ENCODE results near the gene ELMOD1.

DNA sequence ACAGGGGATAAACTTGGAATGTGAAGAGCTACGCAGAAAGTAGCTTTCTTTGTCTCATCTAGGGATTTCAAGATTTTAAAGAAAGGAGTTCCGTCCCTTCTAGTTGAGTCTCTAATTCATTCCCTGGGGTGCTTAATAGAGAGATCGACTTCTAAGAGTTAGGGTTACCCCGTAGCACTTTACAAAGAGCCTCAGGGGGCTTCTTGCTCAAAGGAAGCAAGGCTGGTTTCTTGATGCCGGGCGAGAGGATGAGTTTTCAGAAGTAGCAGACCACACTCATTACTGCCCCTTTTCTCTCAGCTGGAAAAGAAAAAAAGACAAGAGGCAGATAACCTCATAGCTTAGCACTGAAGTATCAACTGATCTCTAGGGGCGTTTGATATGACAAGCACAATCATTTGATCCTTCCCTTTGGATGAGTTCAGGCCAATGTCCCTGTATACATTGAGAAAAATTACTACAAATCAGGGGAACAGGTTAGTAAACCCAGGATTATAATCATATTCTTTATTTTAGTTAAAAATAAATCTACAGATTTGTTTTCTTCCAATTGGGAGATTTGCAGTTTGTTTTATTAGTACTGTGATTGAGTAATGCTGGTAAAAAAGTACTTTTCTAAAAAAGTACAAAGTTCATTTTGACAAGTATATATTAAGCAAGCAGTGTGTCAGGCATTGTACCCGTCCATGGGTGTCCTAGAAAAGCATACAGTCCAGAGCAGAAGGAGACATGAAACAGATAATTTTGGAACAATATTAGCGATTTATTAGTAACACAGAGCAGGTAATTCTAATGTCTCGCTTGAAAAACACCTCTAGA, 18.7 kb downstream of the ELMOD1 start:
- TF ChIP-seq POLR2A (IDR thresholded peaks at IDR 0.05; ENCODE audit: low read depth, low read length) (no peak), POLR2AphosphoS5 (IDR thresholded peaks at IDR 0.05; ENCODE audit: low read depth, low read length) (no peak), TAF1 (IDR thresholded peaks at IDR 0.05; ENCODE audit: borderline replicate concordance, low read depth, low read length) (no peak)
